ENCODE results near the gene ZNF766. TPM values are rescaled to one million over a fixed set of nuclear protein-coding genes. Genes with fewer than 3 reads are reported as not detected.
"Not testable (repeated sequence)": the region's sequence is repeated elsewhere in the genome, so short reads cannot be mapped to it uniquely, and the experiment has no call there.

The ZNF766 gene
- total RNA-seq, 2 donors from 2014 or later = 32.1 to 33.5 TPM

DNA sequence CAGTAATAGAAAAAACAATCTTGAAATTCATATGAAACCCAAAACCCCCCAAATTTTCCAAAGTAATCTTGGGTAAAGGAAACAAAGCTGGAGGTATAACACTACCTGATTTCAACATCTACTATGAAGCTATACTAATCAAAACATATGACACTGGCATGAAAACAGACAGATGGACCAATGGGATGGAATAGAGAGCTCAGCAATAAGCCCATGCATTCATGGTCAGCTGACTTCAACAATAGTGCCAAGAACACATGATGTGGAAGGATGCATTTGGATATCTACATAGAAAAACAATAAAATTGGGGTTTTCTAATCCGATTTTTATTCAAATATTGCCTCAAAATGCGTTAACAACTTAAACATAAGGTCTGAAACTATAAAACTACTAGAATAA, 32.2 kb upstream of the ZNF766 start:
- Mint-ChIP-seq H3K4me3 (no peak overlapping the region), H3K4me1 (ENCODE audit: low read depth) (no peaks in the 10 kb centered on the region), H3K36me3 (ENCODE audit: insufficient read depth in 2 of 2) (no peaks in the 10 kb centered on the region), H3K27me3 (ENCODE audit: low read depth) (no peaks in the 10 kb centered on the region), H3K27ac (peak overlapping the region; percentile 41), H3K9me3 (no peaks in the 10 kb centered on the region)
- DNase-seq (no peak), ATAC-seq (replicated peaks in 1 of 2) (no peak)

DNA sequence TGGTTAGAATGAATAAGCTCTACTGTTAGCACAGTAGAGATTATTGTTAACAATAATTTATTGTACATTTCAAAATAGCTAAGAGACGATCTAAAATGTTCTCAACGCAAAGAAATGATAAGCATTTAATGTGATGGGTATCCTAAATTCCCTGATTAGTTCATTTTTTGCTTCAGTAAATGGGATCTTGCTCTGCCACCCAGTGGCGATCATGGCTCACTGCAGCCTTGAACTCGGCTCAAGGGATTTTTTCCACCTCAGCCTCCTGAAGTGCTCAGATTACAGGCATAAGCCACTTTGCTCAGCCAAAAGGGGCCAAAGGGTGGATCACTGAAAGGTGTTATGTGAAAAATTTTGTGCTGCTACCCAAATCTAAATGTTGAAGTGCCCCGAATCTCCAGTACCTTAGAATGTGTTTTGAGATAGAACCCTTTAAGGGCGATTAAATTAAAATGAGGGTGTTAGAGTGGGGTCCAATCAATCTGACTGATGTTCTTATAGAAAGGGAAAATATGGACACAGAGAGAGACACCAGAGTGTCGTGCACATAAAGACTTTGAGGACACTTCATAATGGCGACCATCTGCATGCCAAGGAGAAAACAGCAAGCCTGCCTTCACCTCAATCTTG, 31.5 kb upstream of the ZNF766 start:
- Mint-ChIP-seq H3K36me3 (ENCODE audit: insufficient read depth in 2 of 2) (no peaks in the 10 kb centered on the region), H3K27ac (no peak overlapping the region), H3K9me3 (no peaks in the 10 kb centered on the region), H3K4me1 (ENCODE audit: low read depth) (no peaks in the 10 kb centered on the region), H3K4me3 (no peak overlapping the region), H3K27me3 (ENCODE audit: low read depth) (no peaks in the 10 kb centered on the region)
- DNase-seq = peak; percentile 51 to 58
- peak; percentile 55 to 65 for ATAC-seq (replicated peaks in 1 of 2)

DNA sequence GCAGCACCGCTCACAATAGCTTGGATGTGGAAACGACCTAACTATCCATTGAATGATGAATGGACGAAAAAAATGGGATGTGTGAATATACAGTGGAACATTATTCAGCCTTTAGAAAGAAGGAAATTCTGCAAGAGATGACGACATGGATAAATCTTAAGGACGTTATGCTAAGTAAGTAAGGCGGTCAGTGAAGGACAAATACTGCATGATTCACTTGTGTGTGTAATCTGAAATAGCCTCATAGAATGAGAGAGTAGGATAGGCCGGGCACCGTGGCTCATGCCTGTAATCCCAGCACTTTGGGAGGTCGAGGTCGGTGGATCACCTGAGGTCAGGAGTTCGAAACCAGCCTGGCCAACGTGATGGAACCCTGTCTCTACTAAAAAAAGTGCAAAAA, 25.4 kb upstream of the ZNF766 start:
- no peak for DNase-seq
- H3K27me3 Mint-ChIP-seq (ENCODE audit: low read depth) = no peaks in the 10 kb centered on the region
- no peak for ATAC-seq (replicated peaks in 1 of 2)
- H3K36me3 Mint-ChIP-seq (ENCODE audit: insufficient read depth in 2 of 2) = no peaks in the 10 kb centered on the region
- no peak overlapping the region for H3K27ac Mint-ChIP-seq
- H3K4me3 Mint-ChIP-seq = no peak overlapping the region
- no peaks in the 10 kb centered on the region for H3K9me3 Mint-ChIP-seq
- no peaks in the 10 kb centered on the region for H3K4me1 Mint-ChIP-seq (ENCODE audit: low read depth)

DNA sequence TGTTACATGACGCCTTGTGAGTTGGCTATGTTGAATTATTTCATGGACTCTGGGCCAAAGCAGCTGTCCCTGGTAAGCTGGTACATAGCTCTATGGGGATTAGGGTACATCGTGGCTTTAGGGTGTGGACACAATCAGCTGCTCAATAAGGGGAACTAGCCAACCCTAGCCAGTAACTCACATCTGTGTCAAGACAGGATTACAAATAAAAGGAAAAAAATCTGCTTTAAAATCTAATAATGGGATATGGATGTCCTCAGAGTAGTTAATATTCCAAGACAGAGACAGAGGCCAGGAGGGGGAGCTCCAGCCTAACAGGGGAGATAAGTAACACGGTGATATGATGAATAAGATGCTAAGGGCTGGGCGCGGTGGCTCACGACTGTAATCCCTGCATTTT, 21.1 kb upstream of the ZNF766 start:
- Mint-ChIP-seq H3K36me3 (ENCODE audit: insufficient read depth in 2 of 2) (peaks cover 0 to 4% of the 10 kb centered on the region in 2 donors), H3K4me1 (ENCODE audit: low read depth) (no peaks in the 10 kb centered on the region), H3K27ac (no peak overlapping the region), H3K27me3 (ENCODE audit: low read depth) (no peaks in the 10 kb centered on the region), H3K4me3 (no peak overlapping the region), H3K9me3 (no peaks in the 10 kb centered on the region)
- ATAC-seq (replicated peaks in 1 of 2) = peak; percentile 68 to 71
- DNase-seq = peak; percentile 55 to 63

DNA sequence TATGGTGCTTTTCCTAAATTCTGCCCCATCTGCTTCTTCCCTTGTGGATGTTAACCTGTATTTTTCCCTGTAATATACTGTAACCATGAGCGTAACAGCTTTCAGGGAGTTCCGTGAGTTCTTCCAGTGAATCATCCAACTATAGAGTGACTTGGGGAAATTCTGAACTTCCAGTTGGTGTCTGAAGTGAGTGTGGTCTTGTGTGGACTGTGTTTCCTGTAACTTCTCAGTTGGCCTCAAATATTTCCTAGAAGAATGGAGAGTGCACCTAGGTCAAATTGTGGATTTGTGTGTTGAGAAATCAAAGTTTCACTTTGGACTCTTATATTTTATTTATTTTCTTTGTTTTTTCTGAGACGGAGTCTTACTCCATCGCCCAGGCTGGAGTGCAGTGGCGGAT, 11.0 kb upstream of the ZNF766 start:
- ATAC-seq (replicated peaks in 1 of 2) (no peak), DNase-seq (no peak)
- H3K4me3 Mint-ChIP-seq = no peak overlapping the region
- no peaks in the 10 kb centered on the region for H3K4me1 Mint-ChIP-seq (ENCODE audit: low read depth)
- peaks cover 1 to 15% of the 10 kb centered on the region in 2 donors for H3K9me3 Mint-ChIP-seq
- peaks cover 1 to 9% of the 10 kb centered on the region in 2 donors for H3K36me3 Mint-ChIP-seq (ENCODE audit: insufficient read depth in 2 of 2)
- no peak overlapping the region for H3K27ac Mint-ChIP-seq
- H3K27me3 Mint-ChIP-seq (ENCODE audit: low read depth) = peaks cover 6% of the 10 kb centered on the region

DNA sequence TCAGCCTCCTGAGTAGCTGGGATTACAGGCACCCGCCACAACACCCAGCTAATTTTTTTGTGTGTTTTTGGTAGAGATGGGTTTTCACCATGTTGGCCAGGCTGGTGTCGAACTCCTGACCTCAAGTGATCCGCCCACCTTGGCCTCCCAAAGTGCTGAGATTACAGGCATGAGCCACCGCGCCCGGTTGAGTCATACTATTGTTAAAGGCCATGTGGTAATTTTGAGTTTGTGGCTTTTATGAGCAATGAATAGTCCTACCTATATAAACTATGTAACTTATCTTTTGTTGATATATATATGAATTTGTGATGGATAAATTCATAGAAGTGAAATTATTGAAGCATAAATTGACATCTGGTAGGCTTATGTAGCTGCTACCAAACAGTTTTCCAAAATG, 3.8 kb upstream of the ZNF766 start:
- not testable (repeated sequence) for H3K4me1 Mint-ChIP-seq (ENCODE audit: low read depth); H3K9me3 Mint-ChIP-seq; H3K27ac Mint-ChIP-seq; ATAC-seq (replicated peaks in 1 of 2); H3K4me3 Mint-ChIP-seq; H3K27me3 Mint-ChIP-seq (ENCODE audit: low read depth)
- peak; percentile 23 to 38 for DNase-seq
- peaks cover 10 to 19% of the 10 kb centered on the region in 2 donors for H3K36me3 Mint-ChIP-seq (ENCODE audit: insufficient read depth in 2 of 2)

DNA sequence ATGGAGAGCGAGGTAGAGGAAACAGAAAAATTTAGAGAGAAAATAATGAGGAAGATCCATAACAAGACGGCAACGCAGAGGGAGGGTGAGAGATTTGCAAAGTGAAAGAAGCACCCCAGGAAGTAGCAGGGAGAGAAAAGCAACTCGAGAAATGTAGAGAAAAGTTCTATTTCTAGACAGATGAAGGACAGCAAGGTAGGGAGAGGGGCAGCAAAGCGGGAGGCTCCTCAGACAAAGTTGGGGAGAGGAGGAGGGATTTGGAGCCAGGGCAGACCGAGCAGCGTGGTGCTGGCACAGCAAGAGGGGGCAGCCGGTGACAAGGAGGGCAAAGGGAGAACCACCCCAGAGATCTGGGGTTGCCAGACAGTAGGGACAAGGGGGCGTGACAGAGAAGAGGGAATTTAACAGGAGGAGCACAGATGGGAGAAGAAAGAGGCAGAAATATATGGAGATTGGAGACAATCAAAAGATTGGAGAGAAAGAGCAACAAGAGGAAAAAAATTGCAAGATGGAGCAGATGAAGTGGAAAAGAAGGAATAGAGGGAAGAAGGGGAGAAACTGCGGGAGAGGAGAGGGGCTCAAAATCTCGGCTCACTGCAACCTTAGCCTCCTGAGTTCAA, 989 bp downstream of the ZNF766 start:
- H3K4me1 Mint-ChIP-seq (ENCODE audit: low read depth) = peaks cover 41% of the 10 kb centered on the region
- H3K9me3 Mint-ChIP-seq = peaks cover 10 to 18% of the 10 kb centered on the region in 2 donors

DNA sequence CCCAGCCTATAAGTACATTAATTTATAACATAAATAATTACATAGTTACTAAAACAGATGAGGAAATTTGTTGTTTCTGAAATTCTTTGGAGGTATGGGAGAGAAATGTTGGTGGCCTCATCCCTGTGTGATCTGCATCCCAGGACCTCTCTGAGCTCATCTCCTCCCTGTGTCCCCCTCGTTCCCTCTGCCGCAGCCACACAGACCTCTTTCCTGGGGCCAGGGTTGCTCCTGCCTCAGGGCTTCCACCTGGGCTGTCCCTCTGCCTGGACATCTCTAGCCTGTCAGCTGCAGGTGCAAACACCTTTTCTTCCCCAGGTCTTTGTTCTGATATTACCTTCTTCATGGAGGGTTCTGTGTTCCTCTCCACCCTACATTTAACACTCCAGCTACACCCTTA, 3.9 kb downstream of the ZNF766 start:
- peaks cover 53% of the 10 kb centered on the region for H3K4me1 Mint-ChIP-seq (ENCODE audit: low read depth)
- H3K9me3 Mint-ChIP-seq = peaks cover 10 to 20% of the 10 kb centered on the region in 2 donors

More for the DNA sequence above, 989 bp downstream of the ZNF766 start:
- peaks cover 39 to 54% of the 10 kb centered on the region in 2 donors for H3K36me3 Mint-ChIP-seq (ENCODE audit: insufficient read depth in 2 of 2)
- ATAC-seq (replicated peaks in 1 of 2) (no peak), DNase-seq (no peak)
- H3K4me3 Mint-ChIP-seq = peak overlapping the region; percentile 95 to 99
- H3K27ac Mint-ChIP-seq = peak overlapping the region; percentile 92
- H3K27me3 Mint-ChIP-seq (ENCODE audit: low read depth) = no peaks in the 10 kb centered on the region

DNA sequence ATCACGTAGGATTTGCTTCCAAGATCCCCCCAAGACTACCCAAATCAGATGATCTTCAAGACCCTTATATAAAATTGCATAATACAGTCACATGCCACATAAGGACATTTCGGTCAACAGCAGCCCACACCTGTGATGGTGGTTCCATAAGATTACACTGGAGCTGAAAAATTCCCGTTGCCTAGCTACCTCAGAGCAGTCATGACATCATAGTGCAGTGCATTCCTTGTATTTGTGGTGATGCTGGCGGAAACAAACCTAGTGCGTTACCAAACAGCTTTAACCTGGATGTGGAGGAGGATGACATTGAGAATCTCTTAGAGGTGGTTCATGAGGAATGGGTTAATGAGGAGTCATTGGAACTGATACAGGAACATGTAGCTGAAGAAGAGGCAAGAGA, 4.8 kb downstream of the ZNF766 start:
- no peak overlapping the region for H3K4me3 Mint-ChIP-seq
- DNase-seq = no peak
- peaks cover 56 to 77% of the 10 kb centered on the region in 2 donors for H3K36me3 Mint-ChIP-seq (ENCODE audit: insufficient read depth in 2 of 2)
- no peaks in the 10 kb centered on the region for H3K27me3 Mint-ChIP-seq (ENCODE audit: low read depth)
- ATAC-seq (replicated peaks in 1 of 2) = no peak
- H3K9me3 Mint-ChIP-seq = peaks cover 16 to 27% of the 10 kb centered on the region in 2 donors
- peaks cover 58% of the 10 kb centered on the region for H3K4me1 Mint-ChIP-seq (ENCODE audit: low read depth)
- no peak overlapping the region for H3K27ac Mint-ChIP-seq

More for the DNA sequence above, 3.9 kb downstream of the ZNF766 start:
- no peak for DNase-seq
- no peaks in the 10 kb centered on the region for H3K27me3 Mint-ChIP-seq (ENCODE audit: low read depth)
- ATAC-seq (replicated peaks in 1 of 2) = no peak
- peaks cover 49 to 70% of the 10 kb centered on the region in 2 donors for H3K36me3 Mint-ChIP-seq (ENCODE audit: insufficient read depth in 2 of 2)
- peak overlapping the region in 1 of 2 donors; percentile 27 for H3K4me3 Mint-ChIP-seq
- no peak overlapping the region for H3K27ac Mint-ChIP-seq

DNA sequence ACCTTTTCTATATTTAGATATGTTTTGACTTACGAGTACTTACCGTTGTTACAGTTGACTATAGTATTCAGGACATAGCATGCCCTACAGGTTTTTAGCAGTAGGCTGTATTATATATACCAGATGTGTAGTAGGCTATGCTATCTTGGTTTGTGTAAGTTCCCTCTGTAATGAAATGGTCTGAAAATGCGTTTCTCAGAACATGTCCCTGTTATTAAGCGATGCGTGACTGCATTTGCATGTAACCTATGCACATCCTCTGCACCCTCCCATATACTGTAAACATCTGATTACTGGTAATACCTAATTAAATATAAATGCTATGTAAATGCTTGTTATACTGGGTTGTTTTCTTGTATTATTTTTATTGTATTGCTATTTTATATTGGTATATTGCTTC, 6.6 kb downstream of the ZNF766 start:
- Mint-ChIP-seq H3K36me3 (ENCODE audit: insufficient read depth in 2 of 2) (peaks cover 48 to 69% of the 10 kb centered on the region in 2 donors), H3K9me3 (peaks cover 18 to 30% of the 10 kb centered on the region in 2 donors), H3K27ac (no peak overlapping the region), H3K27me3 (ENCODE audit: low read depth) (no peaks in the 10 kb centered on the region), H3K4me1 (ENCODE audit: low read depth) (peaks cover 46% of the 10 kb centered on the region), H3K4me3 (no peak overlapping the region)
- ATAC-seq (replicated peaks in 1 of 2) (no peak), DNase-seq (no peak)

DNA sequence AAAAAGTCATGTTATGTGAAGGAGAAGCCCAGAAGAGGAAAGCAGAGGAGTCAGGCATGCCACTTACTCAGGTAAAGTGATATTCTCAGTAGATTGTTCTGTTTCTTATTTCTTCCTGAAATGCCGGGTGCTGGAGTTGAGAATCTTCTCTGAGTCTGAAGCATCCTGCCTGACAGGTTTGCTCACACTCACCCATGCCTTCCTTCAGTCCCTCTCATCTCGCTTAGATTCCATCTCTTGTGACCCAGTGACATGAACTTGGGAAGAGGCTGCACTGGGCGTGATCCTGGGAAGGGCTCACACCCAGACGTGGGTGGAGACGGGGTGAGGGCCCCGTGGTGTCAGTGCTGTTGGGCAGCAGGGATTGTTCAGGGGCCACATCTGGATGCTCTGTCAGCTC, 8.1 kb downstream of the ZNF766 start:
- no peak for ATAC-seq (replicated peaks in 1 of 2)
- peaks cover 18 to 27% of the 10 kb centered on the region in 2 donors for H3K9me3 Mint-ChIP-seq
- peaks cover 48 to 70% of the 10 kb centered on the region in 2 donors for H3K36me3 Mint-ChIP-seq (ENCODE audit: insufficient read depth in 2 of 2)
- H3K27me3 Mint-ChIP-seq (ENCODE audit: low read depth) = no peaks in the 10 kb centered on the region
- no peak overlapping the region for H3K27ac Mint-ChIP-seq
- no peak for DNase-seq
- H3K4me1 Mint-ChIP-seq (ENCODE audit: low read depth) = peaks cover 37% of the 10 kb centered on the region
- H3K4me3 Mint-ChIP-seq = no peak overlapping the region

DNA sequence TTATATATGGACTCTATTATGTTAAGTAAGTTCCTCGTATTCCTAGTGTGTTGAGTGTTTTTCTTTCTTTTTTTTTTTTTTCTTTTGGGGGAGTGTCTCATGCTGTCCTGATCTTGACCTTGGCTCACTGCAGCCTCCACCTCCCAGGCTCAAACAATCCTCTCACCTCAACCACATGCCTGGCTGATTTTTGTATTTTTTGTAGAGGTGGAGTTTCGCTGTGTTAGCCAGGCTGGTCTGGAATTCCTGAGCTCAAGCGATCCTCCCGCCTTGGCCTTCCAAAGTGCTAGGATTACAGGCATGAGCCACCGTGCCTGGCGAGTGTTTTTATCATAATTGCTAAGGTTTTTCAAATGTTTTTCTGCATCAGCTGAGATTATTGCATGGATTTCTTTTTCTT, 16.9 kb downstream of the ZNF766 start:
- H3K9me3 Mint-ChIP-seq = peaks cover 16 to 26% of the 10 kb centered on the region in 2 donors
- H3K27me3 Mint-ChIP-seq (ENCODE audit: low read depth) = no peaks in the 10 kb centered on the region
- no peak overlapping the region for H3K4me3 Mint-ChIP-seq
- DNase-seq = no peak
- H3K4me1 Mint-ChIP-seq (ENCODE audit: low read depth) = no peaks in the 10 kb centered on the region
- H3K36me3 Mint-ChIP-seq (ENCODE audit: insufficient read depth in 2 of 2) = peaks cover 65 to 87% of the 10 kb centered on the region in 2 donors
- no peak for ATAC-seq (replicated peaks in 1 of 2)
- peak overlapping the region; percentile 33 for H3K27ac Mint-ChIP-seq

DNA sequence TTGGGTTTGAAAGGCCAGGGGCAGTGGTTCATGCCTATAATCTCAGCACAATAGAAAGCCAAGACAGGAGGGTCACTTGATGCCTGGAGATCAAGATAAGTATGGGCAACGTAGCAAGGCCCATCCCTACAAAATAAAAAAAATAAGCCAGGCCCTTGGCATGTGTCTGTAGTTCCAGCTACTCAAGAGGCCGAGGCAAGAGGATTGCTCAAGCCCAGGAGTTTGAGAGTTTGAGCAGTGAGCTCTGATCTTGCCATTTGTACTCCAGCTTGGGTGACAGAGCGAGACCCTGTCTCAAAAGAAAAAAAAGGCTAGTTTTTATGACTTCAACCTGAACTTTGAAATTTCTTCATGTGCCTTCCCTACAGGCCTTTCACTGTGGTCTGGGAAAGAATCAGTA, 22.4 kb downstream of the ZNF766 start:
- H3K27ac Mint-ChIP-seq = no peak overlapping the region
- peaks cover 18 to 22% of the 10 kb centered on the region in 2 donors for H3K9me3 Mint-ChIP-seq
- peaks cover 5% of the 10 kb centered on the region for H3K4me1 Mint-ChIP-seq (ENCODE audit: low read depth)
- no peaks in the 10 kb centered on the region for H3K27me3 Mint-ChIP-seq (ENCODE audit: low read depth)
- H3K36me3 Mint-ChIP-seq (ENCODE audit: insufficient read depth in 2 of 2) = peaks cover 31 to 63% of the 10 kb centered on the region in 2 donors
- DNase-seq (no peak), ATAC-seq (replicated peaks in 1 of 2) (no peak)
- H3K4me3 Mint-ChIP-seq = no peak overlapping the region
